Measurements from ENCODE around the gene KCNH2.

The KCNH2 gene

GRCh38 chr7:150957133-150958020 lies 20.7 kb downstream of the KCNH2 start:
- DNase-seq, result no peak

GRCh38 chr7:150956395-150957132 lies 21.6 kb downstream of the KCNH2 start:
- DNase-seq, result no peak

GRCh38 chr7:150955519-150956394 lies 22.4 kb downstream of the KCNH2 start:
- no peak for DNase-seq

GRCh38 chr7:150954986-150955518 lies 23.1 kb downstream of the KCNH2 start:
- DNase-seq, result no peak

- no peak for DNase-seq
Observed at GRCh38 chr7:150954201-150954985, 23.7 kb downstream of the KCNH2 start.

- DNase-seq, result no peak
Observed at GRCh38 chr7:150953061-150953997, 24.8 kb downstream of the KCNH2 start.

- DNase-seq, result no peak
Observed at GRCh38 chr7:150952331-150953050, 25.6 kb downstream of the KCNH2 start.

- no peak for DNase-seq
Observed at GRCh38 chr7:150951521-150951920, 26.6 kb downstream of the KCNH2 start.

GRCh38 chr7:150951181-150951520 lies 27.0 kb downstream of the KCNH2 start:
- no peak for DNase-seq

- DNase-seq, result no peak
Observed at GRCh38 chr7:150950496-150951180, 27.5 kb downstream of the KCNH2 start.

GRCh38 chr7:150949971-150950491 lies 28.1 kb downstream of the KCNH2 start:
- DNase-seq, result no peak

GRCh38 chr7:150949564-150949963 lies 28.6 kb downstream of the KCNH2 start:
- no peak for DNase-seq

GRCh38 chr7:150948791-150949251 lies 29.3 kb downstream of the KCNH2 start:
- no peak for DNase-seq

GRCh38 chr7:150947761-150948651 lies 30.1 kb downstream of the KCNH2 start:
- DNase-seq, result no peak

GRCh38 chr7:150947241-150947745 lies 30.8 kb downstream of the KCNH2 start:
- no peak for DNase-seq

- no peak for DNase-seq
Observed at GRCh38 chr7:150946421-150947240, 31.5 kb downstream of the KCNH2 start.

GRCh38 chr7:150945853-150946420 lies 32.2 kb downstream of the KCNH2 start:
- no peak for DNase-seq
